RWPE2 (cell line): Measurements from ENCODE around the gene PERP.

Experiments used
- ATAC-seq: fragments of 200-7000 bp; cut with Tn5 transposase; 3 replicates; pipeline ENCODE4 v1.9.1; 2021; ENCODE audit warnings: low read depth
- DNase-seq: peaks from one replicate; pipeline ENCODE4 v3.0.0-alpha.2; 2020; ENCODE audit warnings: low spot score
- H3K27ac ChIP-seq: fragments of 450-650 bp; 2 replicates; pipeline ENCODE4 v1.5.1; 2017; ENCODE audit warnings: mild to moderate bottlenecking; ENCODE audit not compliant: poor library complexity, severe bottlenecking
- H3K27me3 ChIP-seq: fragments of 250-450 bp; sonication (Bioruptor Pico); 2 replicates; pipeline ENCODE4 v1.5.1; 2021; ENCODE audit warnings: mild to moderate bottlenecking, moderate library complexity; ENCODE audit not compliant: insufficient read depth, poor library complexity, severe bottlenecking
- H3K36me3 ChIP-seq: fragments of 250-450 bp; sonication (Bioruptor Pico); 2 replicates; pipeline ENCODE4 v1.5.1; 2020; ENCODE audit warnings: low read depth, mild to moderate bottlenecking, moderate library complexity
- H3K4me1 ChIP-seq: fragments of 250-450 bp; sonication (Bioruptor Pico); 2 replicates; pipeline ENCODE4 v1.5.1; 2021; ENCODE audit warnings: mild to moderate bottlenecking, moderate library complexity; ENCODE audit not compliant: insufficient read depth, poor library complexity, severe bottlenecking
- H3K4me3 ChIP-seq: fragments of 250-450 bp; sonication (Bioruptor Pico); 2 replicates; pipeline ENCODE4 v1.5.1; 2021; ENCODE audit warnings: mild to moderate bottlenecking, moderate library complexity; ENCODE audit not compliant: severe bottlenecking
- H3K9me3 ChIP-seq: fragments of 250-450 bp; sonication (Bioruptor Pico); 2 replicates; pipeline ENCODE4 v1.5.1; 2021; ENCODE audit warnings: mild to moderate bottlenecking, moderate library complexity; ENCODE audit not compliant: severe bottlenecking
- TF ChIP-seq, protein P1 (sequence below): fragments of 450-650 bp; IDR thresholded peaks from one replicate; pipeline ENCODE4 v1.5.1; 2017; ENCODE audit warnings: mild to moderate bottlenecking, moderate library complexity; ENCODE audit not compliant: poor library complexity, severe bottlenecking

The PERP gene

GRCh38 chr6:138073264-138073663 lies 34.0 kb downstream of the PERP start:
- H3K4me3 ChIP-seq: no peak overlapping the region
- H3K4me1 ChIP-seq: no peaks in the 10 kb centered on the region
- H3K27me3 ChIP-seq: no peaks in the 10 kb centered on the region
- DNase-seq: no peak
- no peaks in the 10 kb centered on the region for H3K36me3 ChIP-seq
- TF ChIP-seq, protein P1, sequence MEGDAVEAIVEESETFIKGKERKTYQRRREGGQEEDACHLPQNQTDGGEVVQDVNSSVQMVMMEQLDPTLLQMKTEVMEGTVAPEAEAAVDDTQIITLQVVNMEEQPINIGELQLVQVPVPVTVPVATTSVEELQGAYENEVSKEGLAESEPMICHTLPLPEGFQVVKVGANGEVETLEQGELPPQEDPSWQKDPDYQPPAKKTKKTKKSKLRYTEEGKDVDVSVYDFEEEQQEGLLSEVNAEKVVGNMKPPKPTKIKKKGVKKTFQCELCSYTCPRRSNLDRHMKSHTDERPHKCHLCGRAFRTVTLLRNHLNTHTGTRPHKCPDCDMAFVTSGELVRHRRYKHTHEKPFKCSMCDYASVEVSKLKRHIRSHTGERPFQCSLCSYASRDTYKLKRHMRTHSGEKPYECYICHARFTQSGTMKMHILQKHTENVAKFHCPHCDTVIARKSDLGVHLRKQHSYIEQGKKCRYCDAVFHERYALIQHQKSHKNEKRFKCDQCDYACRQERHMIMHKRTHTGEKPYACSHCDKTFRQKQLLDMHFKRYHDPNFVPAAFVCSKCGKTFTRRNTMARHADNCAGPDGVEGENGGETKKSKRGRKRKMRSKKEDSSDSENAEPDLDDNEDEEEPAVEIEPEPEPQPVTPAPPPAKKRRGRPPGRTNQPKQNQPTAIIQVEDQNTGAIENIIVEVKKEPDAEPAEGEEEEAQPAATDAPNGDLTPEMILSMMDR: no peak
- H3K27ac ChIP-seq: no peak overlapping the region
- no peak for ATAC-seq
- H3K9me3 ChIP-seq: no peaks in the 10 kb centered on the region

DNA sequence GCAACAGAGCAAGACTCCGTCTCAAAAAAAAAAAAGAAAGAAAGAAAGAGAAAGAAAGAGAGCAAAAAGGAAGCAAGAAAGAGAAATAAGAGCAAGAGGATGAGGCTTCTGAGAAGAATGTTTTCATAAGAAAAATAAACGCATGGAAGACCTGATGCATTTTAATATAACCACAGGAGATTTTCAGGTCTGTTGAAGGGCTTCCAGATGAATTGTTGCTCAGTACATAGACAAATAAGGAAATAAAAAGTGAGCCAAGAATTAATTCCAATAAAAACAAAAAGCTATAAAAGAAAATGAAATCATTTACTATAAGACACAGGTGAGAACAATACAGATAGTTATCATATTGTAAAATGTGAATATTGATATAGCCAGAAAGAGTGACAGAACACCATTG lies 43.5 kb downstream of the PERP start:
- no peaks in the 10 kb centered on the region for H3K4me1 ChIP-seq
- no peaks in the 10 kb centered on the region for H3K36me3 ChIP-seq
- no peak for DNase-seq
- ATAC-seq: no peak
- TF ChIP-seq, protein P1: no peak
- H3K27ac ChIP-seq: no peak overlapping the region
- no peaks in the 10 kb centered on the region for H3K27me3 ChIP-seq
- H3K9me3 ChIP-seq: no peaks in the 10 kb centered on the region
- no peak overlapping the region for H3K4me3 ChIP-seq

GRCh38 chr6:138054982-138055381 lies 52.2 kb downstream of the PERP start:
- ATAC-seq (no peak), DNase-seq (no peak)
- Histone ChIP-seq H3K36me3 (no peaks in the 10 kb centered on the region), H3K27ac (no peak overlapping the region), H3K27me3 (no peaks in the 10 kb centered on the region), H3K4me3 (no peak overlapping the region), H3K4me1 (peaks cover 8% of the 10 kb centered on the region), H3K9me3 (peaks cover 6% of the 10 kb centered on the region)
- TF ChIP-seq, protein P1: no peak

DNA sequence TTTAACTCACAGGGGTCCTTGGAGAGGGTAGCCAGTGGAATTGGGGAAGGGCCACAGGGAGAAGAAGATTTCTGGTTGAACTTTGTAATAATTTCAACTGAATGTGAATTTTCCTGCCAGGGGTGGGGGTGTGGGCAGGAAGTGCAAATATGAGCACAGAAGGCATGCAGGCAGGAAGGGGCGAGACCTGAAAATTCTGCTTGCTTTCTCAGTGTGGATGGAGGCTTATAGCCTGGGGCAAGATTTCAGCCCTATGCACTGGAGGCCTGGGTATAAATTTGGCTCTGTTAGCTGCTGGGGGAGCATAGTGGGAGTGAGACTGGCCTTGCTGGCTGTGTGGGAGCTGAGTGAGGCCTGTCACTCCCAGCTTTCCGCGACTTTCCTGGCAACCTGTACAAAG lies 54.4 kb downstream of the PERP start:
- H3K36me3 ChIP-seq: no peaks in the 10 kb centered on the region
- DNase-seq: no peak
- TF ChIP-seq, protein P1: no peak
- H3K4me3 ChIP-seq: no peak overlapping the region
- H3K9me3 ChIP-seq: peaks cover 7% of the 10 kb centered on the region
- peaks cover 8% of the 10 kb centered on the region for H3K4me1 ChIP-seq
- H3K27ac ChIP-seq: no peak overlapping the region
- peak; percentile 65 for ATAC-seq
- H3K27me3 ChIP-seq: no peaks in the 10 kb centered on the region

DNA sequence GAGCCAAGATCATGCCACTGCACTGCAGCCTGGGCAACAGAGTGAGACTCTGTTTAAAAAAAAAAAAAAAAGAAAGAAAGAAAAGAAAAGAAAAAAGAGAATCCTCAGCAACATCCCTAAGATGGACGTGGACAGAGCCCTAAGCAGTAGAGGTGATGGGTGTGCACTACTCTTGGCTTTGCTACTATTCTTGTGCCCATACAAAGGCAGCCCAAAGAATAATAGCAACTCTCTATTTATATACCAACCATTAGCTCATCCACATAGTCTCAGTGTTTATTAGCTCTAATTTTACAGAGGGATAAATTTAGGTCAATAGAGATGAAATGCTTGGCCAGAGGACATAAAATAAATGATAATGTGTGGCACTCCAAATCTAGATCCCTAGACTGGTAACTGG lies 62.2 kb downstream of the PERP start:
- Histone ChIP-seq H3K36me3 (no peaks in the 10 kb centered on the region), H3K27ac (peak overlapping the region; percentile 25), H3K4me3 (no peak overlapping the region), H3K4me1 (no peaks in the 10 kb centered on the region), H3K9me3 (peaks cover under 1% of the 10 kb centered on the region), H3K27me3 (no peaks in the 10 kb centered on the region)
- no peak for DNase-seq
- ATAC-seq: no peak
- TF ChIP-seq, protein P1: no peak
